Retinal pigment epithelial cell (primary cell): ENCODE results near the gene SMARCAL1.

Experiments
- DNase-seq: peaks from one replicate; pipeline ENCODE4 v3.0.0-alpha.2; 2010; ENCODE audit warnings: low read depth
- H3K4me3 ChIP-seq: 2 replicates; pipeline ENCODE4 v1.5.1; 2011; ENCODE audit warnings: mild to moderate bottlenecking, low read length, control low read depth, moderate library complexity
- TF ChIP-seq, protein P1 (sequence below): conservative IDR thresholded peaks from 2 replicates; pipeline ENCODE4 v1.5.1; 2011; ENCODE audit warnings: low read depth, low read length, control low read depth, inconsistent platforms

The SMARCAL1 gene

DNA sequence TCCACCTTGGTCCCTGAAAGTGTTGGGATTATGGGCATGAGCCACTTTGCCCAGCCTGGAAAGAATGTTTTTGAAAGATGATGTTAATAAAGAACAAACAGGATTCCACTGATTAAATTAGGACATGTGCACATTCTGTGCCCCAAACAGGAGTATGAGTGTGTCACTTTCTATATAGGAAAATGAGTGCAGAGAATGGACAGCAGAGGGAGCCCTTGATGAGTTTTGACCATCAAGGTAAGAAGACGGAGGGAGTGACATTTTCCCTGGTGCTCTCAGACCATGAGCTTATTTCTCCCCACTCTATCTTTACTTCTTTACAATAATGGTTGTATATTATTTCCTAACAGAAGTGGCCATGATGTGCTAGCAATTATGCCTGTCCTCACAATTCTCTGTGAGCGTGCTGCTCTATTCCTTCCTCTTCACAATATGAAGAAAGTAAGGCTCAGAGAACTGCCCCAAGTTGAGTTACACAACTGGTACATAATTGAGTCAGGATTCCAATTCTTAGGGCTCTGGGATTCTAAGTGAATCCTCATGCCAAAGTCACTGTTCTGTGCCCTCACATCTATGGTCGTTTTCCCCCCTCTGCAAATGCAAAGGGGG is 107.0 kb downstream of the SMARCAL1 start:
- DNase-seq, result no peak

DNA sequence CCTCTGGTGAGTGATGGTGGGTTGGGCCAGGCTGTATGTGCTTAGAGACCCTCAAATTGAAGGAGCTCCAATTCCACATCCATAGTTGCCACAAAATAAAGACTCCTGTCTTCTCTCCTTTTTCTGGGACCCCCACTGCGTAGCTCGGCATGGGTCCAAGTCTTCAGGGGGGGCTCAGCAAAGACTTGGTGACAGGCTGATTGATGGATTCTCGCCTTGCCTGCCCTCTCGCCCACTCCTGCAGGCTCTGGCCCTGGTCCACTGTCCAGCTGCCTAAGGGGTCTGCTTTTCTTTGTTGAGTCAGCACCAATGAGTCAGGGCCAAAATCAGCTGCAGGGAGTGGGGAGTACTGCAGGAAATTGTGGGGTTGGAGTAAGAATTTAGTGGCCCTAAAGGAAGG is 107.8 kb downstream of the SMARCAL1 start:
- TF ChIP-seq, protein P1, sequence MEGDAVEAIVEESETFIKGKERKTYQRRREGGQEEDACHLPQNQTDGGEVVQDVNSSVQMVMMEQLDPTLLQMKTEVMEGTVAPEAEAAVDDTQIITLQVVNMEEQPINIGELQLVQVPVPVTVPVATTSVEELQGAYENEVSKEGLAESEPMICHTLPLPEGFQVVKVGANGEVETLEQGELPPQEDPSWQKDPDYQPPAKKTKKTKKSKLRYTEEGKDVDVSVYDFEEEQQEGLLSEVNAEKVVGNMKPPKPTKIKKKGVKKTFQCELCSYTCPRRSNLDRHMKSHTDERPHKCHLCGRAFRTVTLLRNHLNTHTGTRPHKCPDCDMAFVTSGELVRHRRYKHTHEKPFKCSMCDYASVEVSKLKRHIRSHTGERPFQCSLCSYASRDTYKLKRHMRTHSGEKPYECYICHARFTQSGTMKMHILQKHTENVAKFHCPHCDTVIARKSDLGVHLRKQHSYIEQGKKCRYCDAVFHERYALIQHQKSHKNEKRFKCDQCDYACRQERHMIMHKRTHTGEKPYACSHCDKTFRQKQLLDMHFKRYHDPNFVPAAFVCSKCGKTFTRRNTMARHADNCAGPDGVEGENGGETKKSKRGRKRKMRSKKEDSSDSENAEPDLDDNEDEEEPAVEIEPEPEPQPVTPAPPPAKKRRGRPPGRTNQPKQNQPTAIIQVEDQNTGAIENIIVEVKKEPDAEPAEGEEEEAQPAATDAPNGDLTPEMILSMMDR, result no peak
- no peak overlapping the region for H3K4me3 ChIP-seq

More for the DNA sequence above, 107.0 kb downstream of the SMARCAL1 start:
- H3K4me3 ChIP-seq, result no peak overlapping the region
- TF ChIP-seq, protein P1, result peak; percentile 72

DNA sequence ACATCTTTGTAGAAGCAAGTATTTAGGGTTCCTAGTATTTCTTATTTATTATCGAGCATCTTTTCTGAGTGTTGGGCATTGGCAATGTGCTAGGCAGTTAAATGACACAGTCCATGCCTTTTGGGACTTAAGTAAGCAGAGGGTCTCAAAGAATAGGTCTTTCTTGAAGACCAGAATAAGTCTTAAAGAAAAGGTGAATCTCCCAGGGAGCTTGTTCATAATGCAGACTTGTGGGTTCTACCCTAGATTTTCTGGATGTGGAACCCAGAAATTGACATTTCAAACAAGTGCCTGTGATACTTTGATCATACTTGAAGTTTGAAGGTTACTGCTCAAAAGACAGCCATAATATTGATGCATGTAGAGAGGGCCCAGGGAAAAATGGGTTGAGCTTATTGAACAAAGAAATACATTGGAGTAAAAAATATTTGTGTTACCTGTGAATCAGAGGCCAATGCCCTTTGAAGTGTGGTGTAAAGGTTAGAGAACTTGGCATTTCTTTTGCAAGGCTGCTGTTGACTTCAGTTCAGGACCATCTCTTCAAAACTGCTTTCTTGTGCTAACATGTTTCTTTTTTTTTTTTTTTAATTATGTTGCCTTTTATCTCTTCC is 110.7 kb downstream of the SMARCAL1 start:
- TF ChIP-seq, protein P1, result no peak
- H3K4me3 ChIP-seq, result no peak overlapping the region
- no peak for DNase-seq

More for the DNA sequence above, 107.8 kb downstream of the SMARCAL1 start:
- no peak for DNase-seq

DNA sequence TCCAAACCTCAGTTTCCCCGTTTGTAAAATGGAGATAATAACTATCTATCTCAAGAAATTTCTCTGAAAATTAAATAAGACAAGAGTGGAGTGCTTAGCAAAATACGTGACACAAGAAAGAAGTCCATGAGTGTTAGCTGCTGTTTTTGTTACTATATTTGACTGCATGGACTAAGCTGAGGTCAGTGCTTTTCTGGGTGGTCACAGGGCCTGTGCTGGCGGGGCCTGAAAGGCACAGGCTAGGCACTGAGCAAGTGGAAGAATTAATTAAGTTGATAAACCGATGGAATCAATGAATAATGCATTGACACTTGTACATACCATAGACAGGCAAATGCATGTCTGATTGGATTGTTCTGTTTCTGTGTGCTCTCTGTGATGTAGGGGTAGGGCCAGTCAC is 113.7 kb downstream of the SMARCAL1 start:
- TF ChIP-seq, protein P1, result no peak
- no peak for DNase-seq
- no peak overlapping the region for H3K4me3 ChIP-seq

DNA sequence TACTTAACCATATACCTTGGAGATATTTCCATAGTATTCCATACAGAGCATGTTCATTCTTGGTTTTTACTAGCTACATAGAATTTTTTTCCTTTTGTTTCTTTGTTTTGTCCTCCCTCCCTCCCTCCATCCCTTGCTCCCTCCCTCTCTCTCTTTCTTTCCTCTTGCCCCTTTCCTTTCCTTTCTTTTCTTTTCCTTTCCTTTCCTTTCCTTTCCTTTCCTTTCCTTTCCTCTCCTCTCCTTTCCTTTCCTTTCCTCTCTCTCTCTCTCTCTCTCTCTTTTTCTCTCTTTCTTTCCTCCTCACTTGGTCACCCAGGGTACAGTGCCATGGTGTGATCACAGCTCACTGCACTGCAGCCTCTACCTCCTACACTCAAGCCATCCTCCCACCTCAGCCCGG is 114.7 kb downstream of the SMARCAL1 start:
- TF ChIP-seq, protein P1, result no peak
- no peak overlapping the region for H3K4me3 ChIP-seq
- no peak for DNase-seq

DNA sequence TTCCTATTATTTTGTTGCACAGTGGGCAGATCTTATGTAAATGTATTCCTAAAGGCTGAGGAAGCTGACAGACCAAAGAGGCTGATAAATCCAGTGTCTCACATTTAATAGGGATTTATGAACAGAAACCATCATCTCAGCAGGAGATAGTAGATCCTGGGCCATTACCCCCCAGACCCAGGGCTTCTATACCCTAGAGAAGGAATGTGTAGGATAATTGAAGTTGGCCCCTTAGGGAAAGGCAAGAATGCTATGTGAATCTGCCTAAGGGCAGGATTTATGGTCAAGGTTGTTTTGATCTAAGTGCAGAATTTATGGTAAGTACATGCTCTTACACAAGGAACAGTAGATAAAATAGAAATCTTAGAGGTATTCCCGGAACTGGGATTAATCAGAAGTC is 115.3 kb downstream of the SMARCAL1 start:
- DNase-seq, result no peak
- TF ChIP-seq, protein P1, result no peak
- no peak overlapping the region for H3K4me3 ChIP-seq

DNA sequence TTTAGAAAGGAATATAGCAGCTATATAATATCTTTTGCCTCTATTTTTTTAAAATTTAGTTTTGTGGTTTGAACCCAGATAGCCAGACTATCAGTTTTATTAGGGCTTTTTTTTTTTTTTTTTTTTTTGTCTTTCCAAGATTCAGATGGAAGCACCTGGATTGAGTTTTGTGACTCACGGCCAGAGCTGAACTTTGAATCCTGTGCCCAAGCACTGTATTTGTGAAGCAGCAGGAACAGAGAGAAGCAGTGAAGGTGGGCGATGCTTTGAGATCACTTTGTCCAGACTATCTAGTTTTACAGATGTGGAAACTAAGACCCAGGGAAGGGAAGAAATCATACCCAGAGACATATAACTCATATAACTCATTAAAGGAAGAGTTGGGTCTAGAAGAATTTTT is 120.3 kb downstream of the SMARCAL1 start:
- TF ChIP-seq, protein P1, result no peak
- no peak overlapping the region for H3K4me3 ChIP-seq
- DNase-seq, result no peak
